HFF-Myc (cell line): ENCODE measurements around the gene IGFL4.

Experiments
- DNase-seq: peaks from one replicate; pipeline ENCODE4 v3.0.0-alpha.2; 2011; ENCODE audit warnings: low read depth; ENCODE audit errors: extremely low read depth
- H3K4me3 ChIP-seq: replicated peaks from 2 replicates; pipeline ENCODE4 v1.5.1; 2011; ENCODE audit warnings: low read depth, mild to moderate bottlenecking, control low read depth, low read length
- CTCF ChIP-seq: IDR thresholded peaks from 2 replicates; pipeline ENCODE4 v1.5.1; 2012; ENCODE audit warnings: mild to moderate bottlenecking, low read depth, low read length, control low read depth; ENCODE audit errors: missing control alignments

IGFL4 gene

GRCh38 chr19:46073268-46073922 is 32.6 kb upstream of the IGFL4 start:
- TF ChIP-seq CTCF = no peak
- no peak for DNase-seq
- H3K4me3 ChIP-seq = no peak overlapping the region

GRCh38 chr19:46069806-46070341 is 29.1 kb upstream of the IGFL4 start:
- no peak overlapping the region for H3K4me3 ChIP-seq
- peak; percentile 57 for DNase-seq
- TF ChIP-seq CTCF = no peak

GRCh38 chr19:46068345-46069258 is 27.8 kb upstream of the IGFL4 start:
- no peak overlapping the region for H3K4me3 ChIP-seq
- peak; percentile 81 for DNase-seq
- TF ChIP-seq CTCF = no peak

- H3K4me3 ChIP-seq = no peak overlapping the region
- no peak for DNase-seq
- TF ChIP-seq CTCF = no peak
Observed at GRCh38 chr19:46067691-46068090, 26.9 kb upstream of the IGFL4 start.

GRCh38 chr19:46066471-46066870 is 25.7 kb upstream of the IGFL4 start:
- DNase-seq = no peak

More at GRCh38 chr19:46066471-46066870, 25.7 kb upstream of the IGFL4 start:
- no peak overlapping the region for H3K4me3 ChIP-seq
- no peak for TF ChIP-seq CTCF
